Right renal cortex interstitium (tissue), 3 donors: ENCODE data around the gene SRSF1. TPM values are rescaled to one million over a fixed set of nuclear protein-coding genes. Genes with fewer than 3 reads are reported as not detected.

Experiments
- polyA plus RNA-seq, 3 donors: library from polyadenylated mRNA; unstranded; fragments of 120-200 nt; gene quantifications; one replicate each; pipeline ENCODE4 v1.2.1, GENCODE V29; 2013; ENCODE audit not compliant: insufficient read length in 3 of 3

Gene SRSF1
- polyA plus RNA-seq, 3 donors = 403 to 437 (median 436) TPM

Other genes starting within 250 kb of the SRSF1 start
- gene MRPS23, start 157.2 kb downstream of the SRSF1 start, polyA plus RNA-seq = 10 to 100 TPM; 60.3 to 68.4 (median 63.6) TPM
- gene CUEDC1, start 51.8 kb downstream of the SRSF1 start, polyA plus RNA-seq = 10 to 100 TPM; 40.4 to 43.4 (median 42.7) TPM
- gene VEZF1, start 19.0 kb downstream of the SRSF1 start, polyA plus RNA-seq = 100 to 1,000 TPM; 106 to 110 (median 107) TPM
- 10 to 100 TPM; 84.2 to 84.8 (median 84.4) TPM for gene DYNLL2, start 76.2 kb upstream of the SRSF1 start, polyA plus RNA-seq
- not detected for gene OR4D1, start 141.1 kb upstream of the SRSF1 start, polyA plus RNA-seq
- not detected for gene OR4D2, start 159.7 kb upstream of the SRSF1 start, polyA plus RNA-seq
- gene EPX, start 185.5 kb upstream of the SRSF1 start, polyA plus RNA-seq = under 1 TPM; 0.26 to 0.99 (median 0.80) TPM
- gene MKS1, start 212.0 kb upstream of the SRSF1 start, polyA plus RNA-seq = 10 to 100 TPM; 35.4 to 46.0 (median 39.5) TPM
- gene LPO, start 231.3 kb upstream of the SRSF1 start, polyA plus RNA-seq = under 1 TPM; 0.04 to 0.10 (median 0.06) TPM